Stimulated activated CD8-positive, alpha-beta memory T cell treated with anti-CD3 and anti-CD28 coated beads, Interleukin-2, amount 100 ng/mL, for 48 hours (primary cell): ENCODE measurements around the gene TBC1D19.
"Not testable (repeated sequence)": the region's sequence is repeated elsewhere in the genome, so short reads cannot be mapped to it uniquely, and the experiment has no call there.

Experiments used
- DNase-seq, 2 donors: peaks; one replicate each; pipeline ENCODE4 v3.0.0-alpha.2; 2020; ENCODE audit warnings: low read depth in 2 of 2

TBC1D19 gene

DNA sequence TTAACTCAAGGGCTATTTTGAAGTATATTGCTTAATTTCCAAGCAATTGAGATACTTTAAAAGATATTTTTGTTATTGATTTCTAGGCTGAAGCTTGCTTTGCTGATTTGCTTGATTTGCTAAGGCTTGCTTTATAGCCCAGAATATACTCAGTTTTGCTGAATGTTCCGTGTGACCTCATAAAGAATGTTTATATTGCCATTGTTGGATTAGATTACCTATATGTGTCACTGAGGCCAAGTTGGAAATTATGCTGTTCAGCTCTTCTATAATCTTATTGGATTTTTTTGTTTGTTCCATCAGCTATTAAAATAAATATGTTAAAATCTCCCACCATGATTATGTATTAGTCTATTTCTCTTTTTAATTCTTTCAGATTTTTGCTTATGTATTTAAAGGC is 13.0 kb downstream of the TBC1D19 start:
- DNase-seq = no peak

DNA sequence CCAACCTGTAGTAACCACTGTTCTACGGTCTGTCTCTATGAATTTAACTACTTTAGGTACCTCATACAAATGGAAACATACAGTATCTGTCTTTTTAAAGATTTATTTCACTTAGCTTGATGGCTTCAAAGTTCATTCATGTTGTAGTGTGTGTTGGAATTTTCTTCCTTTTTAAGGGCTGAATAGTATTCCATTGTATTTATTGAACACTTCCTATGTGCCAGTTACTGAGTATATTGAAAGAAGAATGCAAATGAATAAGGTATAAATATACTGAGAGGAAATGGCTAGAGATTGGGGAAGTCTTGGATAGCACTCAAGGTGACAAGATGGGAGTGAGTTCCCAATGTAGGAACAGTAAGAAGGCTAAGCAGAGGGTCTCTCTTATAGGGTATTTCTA is 17.3 kb downstream of the TBC1D19 start:
- DNase-seq = no peak

- no peak for DNase-seq
Observed at GRCh38 chr4:26607776-26608175, 23.9 kb downstream of the TBC1D19 start.

- DNase-seq = no peak
Observed at GRCh38 chr4:26609391-26609790, 25.5 kb downstream of the TBC1D19 start.

- DNase-seq = no peak
Observed at GRCh38 chr4:26609868-26610267, 26.0 kb downstream of the TBC1D19 start.

GRCh38 chr4:26611372-26611771 is 27.5 kb downstream of the TBC1D19 start:
- DNase-seq = no peak

DNA sequence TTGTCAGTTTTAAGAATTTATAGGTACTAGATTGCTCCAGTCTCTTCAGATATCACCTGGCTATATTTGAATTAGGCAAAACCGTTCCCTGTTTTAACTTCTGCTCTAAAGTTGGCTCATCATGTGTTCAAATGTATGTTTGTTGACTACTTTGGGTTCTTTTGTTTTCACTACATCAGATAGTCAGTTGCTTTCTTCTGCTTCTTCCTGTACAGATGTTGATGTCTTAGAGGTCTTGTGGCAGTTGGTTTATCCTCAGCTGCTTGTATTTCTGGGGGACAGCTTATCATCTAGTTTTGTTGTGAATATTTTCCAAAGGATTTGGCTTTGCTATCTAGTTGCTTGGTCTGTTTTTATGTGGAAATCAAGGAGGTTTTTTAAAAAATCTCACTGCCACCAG is 28.0 kb downstream of the TBC1D19 start:
- DNase-seq = no peak

DNA sequence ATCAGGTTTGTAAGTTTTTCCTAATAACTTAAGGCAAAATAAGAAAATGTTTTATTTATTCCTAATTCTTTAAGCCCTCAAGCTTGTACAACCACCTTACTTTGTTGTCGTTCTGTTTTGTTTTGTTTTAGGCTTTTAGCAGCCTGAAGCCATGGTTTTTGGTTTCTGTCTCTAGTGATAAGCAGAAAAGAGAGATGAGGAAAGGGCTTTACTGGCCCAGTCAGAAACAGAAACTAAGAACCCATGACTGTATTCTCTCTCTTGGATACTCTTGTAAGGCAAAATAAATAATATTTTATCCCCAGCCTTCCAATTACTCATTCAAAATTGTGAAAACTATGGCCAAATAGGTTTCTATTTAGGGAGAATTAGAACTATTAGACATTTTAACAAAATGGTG is 29.4 kb downstream of the TBC1D19 start:
- DNase-seq = no peak

DNA sequence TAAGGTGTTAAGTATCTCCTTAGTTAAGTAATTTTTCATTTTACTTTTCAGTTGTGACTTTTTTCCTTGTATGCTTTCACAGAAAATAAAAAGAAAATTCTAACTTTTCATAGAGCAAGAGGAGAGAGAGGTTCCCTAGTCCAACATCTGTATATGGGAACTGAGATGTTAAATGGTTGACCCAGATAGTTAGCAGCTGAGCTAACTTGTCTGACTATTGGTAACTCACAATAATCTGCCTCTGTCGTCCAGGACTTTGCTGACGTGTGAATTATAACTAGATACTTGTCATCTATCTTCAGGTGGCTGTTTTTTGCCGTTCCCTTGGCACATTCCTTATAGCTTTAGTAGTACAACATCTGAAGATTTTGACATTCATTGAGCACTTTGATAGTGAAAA is 29.9 kb downstream of the TBC1D19 start:
- DNase-seq = no peak

DNA sequence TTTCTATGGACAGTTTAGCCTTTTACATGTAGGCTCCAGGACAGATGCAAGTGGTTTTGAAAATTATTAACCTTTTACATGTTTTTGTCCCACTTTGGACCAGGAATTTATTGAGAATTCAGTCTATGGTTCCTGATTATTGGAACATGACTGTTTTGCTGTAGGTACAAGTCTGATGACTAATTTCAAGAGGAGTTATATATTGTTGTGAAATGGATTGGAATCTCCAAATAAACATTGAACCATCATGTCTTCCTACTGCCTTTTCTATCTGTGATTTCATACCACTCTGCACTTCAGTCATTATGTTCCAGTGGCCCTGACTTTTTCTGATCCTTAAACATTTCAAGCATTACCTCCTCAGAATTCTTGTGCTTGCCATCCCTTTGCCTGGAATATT is 35.9 kb downstream of the TBC1D19 start:
- DNase-seq = no peak

GRCh38 chr4:26621366-26621765 is 37.5 kb downstream of the TBC1D19 start:
- no peak for DNase-seq

GRCh38 chr4:26622913-26623312 is 39.0 kb downstream of the TBC1D19 start:
- no peak for DNase-seq

DNA sequence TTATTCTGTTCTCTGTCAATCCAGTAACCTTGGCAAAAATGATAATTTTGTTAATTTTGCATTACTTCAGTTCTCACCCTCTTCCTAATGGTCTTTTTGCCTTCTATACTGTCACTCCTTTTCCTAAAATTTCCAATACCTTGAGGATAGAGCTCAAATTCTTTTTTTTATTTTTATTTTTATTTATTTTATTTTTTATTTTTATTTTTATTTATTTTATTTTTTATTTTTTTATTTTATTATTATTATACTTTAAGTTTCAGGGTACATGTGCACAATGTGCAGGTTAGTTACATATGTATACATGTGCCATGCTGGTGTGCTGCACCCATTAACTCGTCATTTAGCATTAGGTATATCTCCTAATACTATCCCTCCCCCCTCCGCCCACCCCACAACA is 42.8 kb downstream of the TBC1D19 start:
- DNase-seq = not testable (repeated sequence)

GRCh38 chr4:26632916-26633315 is 49.0 kb downstream of the TBC1D19 start:
- no peak for DNase-seq

DNA sequence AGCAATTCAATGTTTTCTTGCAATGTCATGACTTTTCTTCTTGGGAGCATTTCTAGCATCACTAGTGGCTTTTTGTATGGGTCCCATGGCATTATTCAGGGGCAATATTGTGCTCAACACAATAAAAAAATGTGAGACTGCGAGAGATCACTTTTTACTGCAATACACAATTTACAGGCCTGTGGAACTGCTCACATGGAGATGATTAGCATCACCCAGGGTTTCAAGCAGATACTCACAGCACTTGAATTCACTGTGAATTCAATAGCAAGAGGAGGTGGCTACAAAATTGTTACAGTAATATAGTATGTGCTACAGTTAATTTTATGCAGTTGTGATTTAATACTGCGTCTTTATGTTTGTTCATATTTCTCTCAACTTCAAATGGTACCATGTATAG is 50.4 kb downstream of the TBC1D19 start:
- no peak for DNase-seq

- DNase-seq = no peak
Observed at GRCh38 chr4:26636458-26636857, 52.6 kb downstream of the TBC1D19 start.

DNA sequence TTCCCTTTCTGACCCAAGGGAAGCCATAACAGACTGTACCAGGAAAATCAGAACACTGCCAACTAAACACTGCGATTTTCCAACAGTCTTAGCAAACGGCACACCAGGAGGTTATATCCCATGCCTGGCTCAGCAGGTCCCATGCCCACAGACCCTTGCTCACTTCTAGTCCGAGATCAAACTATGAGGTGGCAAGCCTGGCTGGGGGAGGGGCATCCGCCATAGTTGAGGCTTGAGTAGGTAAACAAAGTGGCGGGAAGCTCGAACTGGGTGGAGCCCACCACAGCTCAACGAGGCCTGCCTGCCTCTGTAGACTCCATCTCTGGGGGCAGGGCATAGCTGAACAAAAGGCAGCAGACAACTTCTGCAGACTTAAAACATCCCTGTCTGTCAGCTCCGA is 56.8 kb downstream of the TBC1D19 start:
- not testable (repeated sequence) for DNase-seq

DNA sequence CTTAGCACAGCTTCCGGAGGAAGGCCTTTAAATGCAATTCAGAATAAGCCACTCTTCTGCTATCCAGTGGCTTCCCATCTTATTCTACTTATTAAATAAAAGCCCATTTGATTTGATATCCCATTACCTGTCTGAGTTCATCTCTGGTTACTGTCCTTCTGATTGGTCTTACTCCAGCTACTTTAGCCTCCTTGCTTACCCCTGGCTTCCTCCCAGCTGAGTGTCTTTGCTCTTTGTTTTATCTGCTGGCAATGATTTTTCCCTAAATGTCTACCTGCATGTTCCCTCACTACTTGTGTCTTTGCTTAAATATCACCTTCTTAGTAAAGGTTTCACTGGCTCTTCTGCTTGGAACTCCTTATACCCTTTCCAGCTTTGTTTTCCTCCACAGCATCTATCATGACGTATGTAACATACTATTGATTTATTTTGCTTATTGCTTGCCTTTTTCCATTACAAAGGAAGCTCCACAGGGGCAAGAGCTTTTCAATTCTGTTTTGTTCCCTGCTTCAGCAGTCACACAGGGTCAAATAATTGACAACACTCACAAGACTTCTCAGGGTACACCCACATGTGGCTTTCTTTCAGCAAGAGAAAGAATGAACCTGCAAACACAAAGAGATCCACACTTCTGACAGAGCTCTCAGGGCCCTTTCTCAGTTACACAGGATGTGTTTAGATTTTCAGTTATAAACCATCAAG is 63.8 kb downstream of the TBC1D19 start:
- DNase-seq = no peak

GRCh38 chr4:26648260-26648659 is 64.4 kb downstream of the TBC1D19 start:
- no peak for DNase-seq

DNA sequence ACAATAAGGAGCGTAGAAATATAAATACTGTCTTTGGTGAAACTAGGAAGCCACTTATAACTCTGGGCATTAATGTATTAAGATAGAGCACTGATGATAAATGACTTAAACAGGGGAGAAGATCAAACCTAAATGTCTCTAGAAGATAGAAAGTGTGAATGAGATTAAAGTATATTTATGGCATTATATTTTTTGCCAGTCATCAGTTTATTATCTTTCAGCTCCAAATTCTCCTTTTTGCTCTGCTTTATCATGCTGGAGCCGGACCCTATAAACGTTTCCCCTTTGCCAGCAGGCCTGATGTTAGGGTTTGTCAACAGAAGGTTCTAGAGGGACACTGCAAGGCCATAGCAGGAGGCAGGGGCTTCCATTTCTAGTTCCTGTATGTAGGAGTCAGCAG is 76.4 kb downstream of the TBC1D19 start:
- no peak for DNase-seq

DNA sequence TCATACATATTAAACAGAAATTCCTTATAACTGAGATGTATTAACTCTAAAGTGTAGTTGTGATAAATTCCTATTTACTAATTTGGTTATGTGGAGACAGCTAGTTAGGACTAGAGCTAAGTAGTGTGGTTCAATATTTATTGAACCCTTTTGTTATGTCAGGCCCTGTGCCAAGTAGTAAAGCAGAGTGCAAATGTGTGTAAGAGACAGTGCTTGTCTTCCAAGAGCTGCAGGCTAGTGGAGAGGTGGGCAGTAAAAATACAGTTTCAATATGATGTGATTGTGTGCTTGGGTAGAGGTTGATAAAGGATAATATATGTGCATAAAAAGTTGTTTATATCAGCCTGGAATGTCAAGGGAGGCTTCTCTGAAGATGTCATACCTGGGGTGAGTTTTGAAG is 80.0 kb downstream of the TBC1D19 start:
- DNase-seq = no peak

DNA sequence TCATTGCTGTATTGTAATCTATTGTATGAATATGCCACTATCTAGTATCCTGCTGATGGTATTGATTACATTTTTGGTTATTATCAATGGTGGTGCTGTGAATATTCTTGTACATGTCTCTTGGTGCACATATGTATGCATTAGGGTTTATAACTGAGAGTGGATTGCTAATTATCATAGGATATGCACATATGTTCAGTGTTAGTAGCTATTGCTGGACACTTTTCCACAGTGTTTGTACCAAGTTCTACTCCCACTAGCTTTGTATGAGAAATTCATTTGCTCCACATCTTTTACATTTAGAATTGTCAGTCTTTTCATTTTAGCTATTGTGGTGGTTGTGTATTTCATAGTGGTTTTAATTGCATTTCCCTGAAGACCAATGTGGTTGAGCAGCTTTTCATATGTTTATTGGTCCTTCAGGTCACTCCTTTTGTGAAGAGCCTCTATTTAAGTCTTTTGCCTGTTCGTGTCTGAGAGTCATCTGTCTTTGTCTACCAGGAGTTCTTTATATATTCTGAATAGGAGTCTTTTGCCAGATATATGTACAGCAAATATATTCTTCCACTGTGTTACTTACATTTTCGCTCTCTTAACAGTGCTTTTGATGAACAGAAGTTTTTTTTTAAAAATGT is 87.1 kb downstream of the TBC1D19 start:
- no peak for DNase-seq

GRCh38 chr4:26679040-26679695 is 95.3 kb downstream of the TBC1D19 start:
- not testable (repeated sequence) for DNase-seq
